MCF 10A (cell line): ENCODE measurements around the gene BRSK1. TPM values are rescaled to one million over a fixed set of nuclear protein-coding genes. Genes with fewer than 3 reads are reported as not detected.
"Not testable (repeated sequence)": the region's sequence is repeated elsewhere in the genome, so short reads cannot be mapped to it uniquely, and the experiment has no call there.

Experiments used
- BruUV-seq: library from RNA; stranded (reverse); fragments of 400-500 nt; replicated peaks from 2 replicates; lab custom pipeline; 2021; lab: Mats Ljungman, UMichigan
- CTCF ChIA-PET: fragments of 300-600 bp; sonication (Branson Sonifier 250); formaldehyde crosslinking; extraction: SDS; loops from one replicate; lab custom pipeline; 2021; ENCODE audit warnings: antibody characterized with exemption, inconsistent platforms; lab: Yijun Ruan, JAX
- POLR2A ChIA-PET: fragments of 300-600, 350-650 bp; sonication (Branson Sonifier 250); formaldehyde crosslinking; extraction: SDS; loops from one replicate; lab custom pipeline; 2020; ENCODE audit warnings: antibody characterized with exemption, inconsistent platforms; lab: Yijun Ruan, JAX
- DNase-seq: peaks from one replicate; pipeline ENCODE4 v3.0.0-alpha.2; 2018; ENCODE audit not compliant: unreplicated experiment
- H3K27ac Mint-ChIP-seq: one replicate; pipeline ENCODE4 v1.8.0; 2022; ENCODE audit warnings: mild to moderate bottlenecking, low read depth, mixed read lengths; ENCODE audit not compliant: unreplicated experiment
- H3K27me3 Mint-ChIP-seq: one replicate; pipeline ENCODE4 v1.8.0; 2022; ENCODE audit warnings: mixed read lengths; ENCODE audit not compliant: insufficient read depth, unreplicated experiment
- H3K36me3 Mint-ChIP-seq: one replicate; pipeline ENCODE4 v1.8.0; 2022; ENCODE audit warnings: mild to moderate bottlenecking, moderate library complexity, mixed read lengths; ENCODE audit not compliant: insufficient read depth, unreplicated experiment
- H3K4me1 Mint-ChIP-seq: one replicate; pipeline ENCODE4 v1.8.0; 2022; ENCODE audit warnings: mixed read lengths; ENCODE audit not compliant: insufficient read depth, unreplicated experiment
- H3K4me3 Mint-ChIP-seq: one replicate; pipeline ENCODE4 v1.8.0; 2022; ENCODE audit warnings: mild to moderate bottlenecking, moderate library complexity, mixed read lengths; ENCODE audit not compliant: unreplicated experiment
- H3K9me3 Mint-ChIP-seq: one replicate; pipeline ENCODE4 v1.8.0; 2022; ENCODE audit warnings: mixed read lengths; ENCODE audit not compliant: unreplicated experiment
- CTCF ChIP-seq: fragments of 200-600 bp; IDR thresholded peaks from one replicate; pipeline ENCODE4 v1.8.0; 2022; ENCODE audit warnings: antibody characterized with exemption, mild to moderate bottlenecking; ENCODE audit not compliant: unreplicated experiment
- intact Hi-C: fragments of 100-400 bp; cut with micrococcal nuclease; formaldehyde crosslinking; loops from 2 replicates; pipeline ENCODE4 v1.14.1; 2022
- total RNA-seq: library from RNA; stranded (reverse); gene quantifications from 2 replicates; pipeline ENCODE4 v1.2.3, GENCODE V29; 2022

The BRSK1 gene
- total RNA-seq, 1 experiment from 2014 or later, result 5.1 TPM

DNA sequence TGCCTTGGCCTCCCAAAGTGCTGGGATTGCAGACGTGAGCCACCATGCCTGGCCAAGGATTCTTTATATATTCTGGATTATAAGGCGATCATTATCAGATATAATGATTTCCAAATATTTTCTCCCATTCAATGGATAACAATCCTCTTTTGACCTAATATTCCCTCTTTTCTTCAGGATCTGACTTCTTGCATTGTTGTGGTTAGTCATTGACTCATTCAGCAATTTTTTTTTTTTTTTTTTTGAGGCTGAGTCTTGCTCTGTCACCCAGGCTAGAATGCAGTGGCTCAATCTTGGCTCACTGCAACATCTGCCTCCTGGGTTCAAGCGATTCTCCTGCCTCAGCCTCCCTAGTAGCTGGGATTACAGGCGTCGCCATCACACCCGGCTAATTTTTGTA is 46.0 kb downstream of the BRSK1 start:
- not testable (repeated sequence) for BruUV-seq

DNA sequence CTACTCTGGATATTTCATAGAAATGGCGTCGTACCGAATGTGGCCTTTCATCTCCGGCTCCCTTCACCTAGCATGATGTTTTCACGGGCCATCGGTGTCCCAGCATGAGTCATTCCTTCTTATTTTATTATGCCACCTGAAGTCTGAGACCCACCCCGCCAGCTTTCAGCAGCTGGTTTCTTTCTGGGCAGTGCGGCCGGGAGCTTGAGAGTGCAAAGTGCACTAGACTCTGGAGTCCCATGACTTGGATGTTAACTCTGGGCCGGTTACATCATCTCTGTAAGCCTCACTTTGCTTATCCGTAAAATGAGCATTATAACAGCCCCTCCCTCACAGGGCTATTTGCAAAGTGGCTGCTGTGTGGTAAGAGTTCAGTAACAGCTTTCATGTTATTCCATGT is 50.1 kb downstream of the BRSK1 start:
- no peaks in the 10 kb centered on the region for H3K9me3 Mint-ChIP-seq
- H3K27ac Mint-ChIP-seq, result no peak overlapping the region
- no peak overlapping the region for H3K4me3 Mint-ChIP-seq
- DNase-seq, result no peak
- ChIA-PET CTCF (interaction anchor here (4.0 kb wide), 1 partner anchor 32 kb away, joined by 38 read pairs; no protein-coding TSS in a partner anchor), POLR2A (no interaction called here)
- no TSS peak for BruUV-seq
- H3K36me3 Mint-ChIP-seq, result peaks cover 8% of the 10 kb centered on the region
- H3K4me1 Mint-ChIP-seq, result peaks cover 22% of the 10 kb centered on the region
- no peak for TF ChIP-seq CTCF
- H3K27me3 Mint-ChIP-seq, result no peaks in the 10 kb centered on the region
- intact Hi-C loops, result no loop called here

More for the DNA sequence above, 46.0 kb downstream of the BRSK1 start:
- CTCF ChIA-PET, result interaction anchor here (0.6 to 1.4 kb wide), 3 partner anchors 9 to 37 kb away, joined by 4 to 7 read pairs (median 5); no protein-coding TSS in a partner anchor
- intact Hi-C loops, H3K9me3 Mint-ChIP-seq, H3K27me3 Mint-ChIP-seq, H3K27ac Mint-ChIP-seq, H3K4me3 Mint-ChIP-seq, H3K4me1 Mint-ChIP-seq: not testable (repeated sequence)
- DNase-seq, result peak; percentile 39
- H3K36me3 Mint-ChIP-seq, result peaks cover 10% of the 10 kb centered on the region
- POLR2A ChIA-PET, result interaction anchor here (1.6 kb wide), 1 partner anchor 9 kb away, joined by 3 read pairs; no protein-coding TSS in a partner anchor

- no peak for TF ChIP-seq CTCF
- ChIA-PET POLR2A (interaction anchor here (0.6 to 5.1 kb wide), 14 partner anchors 8 to 319 kb away, joined by 3 to 98 read pairs (median 3); partner anchors contain the start of genes HSPBP1, PPP6R1, RPL28 and TMEM150B), CTCF (interaction anchor here (0.7 to 3.5 kb wide), 5 partner anchors 34 to 317 kb away, joined by 3 to 36 read pairs (median 3); no protein-coding TSS in a partner anchor)
- Mint-ChIP-seq H3K4me1 (peaks cover 28% of the 10 kb centered on the region), H3K4me3 (peak overlapping the region; percentile 9), H3K36me3 (peaks cover 16% of the 10 kb centered on the region), H3K9me3 (no peaks in the 10 kb centered on the region), H3K27me3 (no peaks in the 10 kb centered on the region), H3K27ac (peak overlapping the region; percentile 94)
- intact Hi-C loops, result no loop called here
- BruUV-seq, result no TSS peak
- DNase-seq, result peak; percentile 93
Observed at GRCh38 chr19:55336101-55336500, 52.3 kb downstream of the BRSK1 start.

DNA sequence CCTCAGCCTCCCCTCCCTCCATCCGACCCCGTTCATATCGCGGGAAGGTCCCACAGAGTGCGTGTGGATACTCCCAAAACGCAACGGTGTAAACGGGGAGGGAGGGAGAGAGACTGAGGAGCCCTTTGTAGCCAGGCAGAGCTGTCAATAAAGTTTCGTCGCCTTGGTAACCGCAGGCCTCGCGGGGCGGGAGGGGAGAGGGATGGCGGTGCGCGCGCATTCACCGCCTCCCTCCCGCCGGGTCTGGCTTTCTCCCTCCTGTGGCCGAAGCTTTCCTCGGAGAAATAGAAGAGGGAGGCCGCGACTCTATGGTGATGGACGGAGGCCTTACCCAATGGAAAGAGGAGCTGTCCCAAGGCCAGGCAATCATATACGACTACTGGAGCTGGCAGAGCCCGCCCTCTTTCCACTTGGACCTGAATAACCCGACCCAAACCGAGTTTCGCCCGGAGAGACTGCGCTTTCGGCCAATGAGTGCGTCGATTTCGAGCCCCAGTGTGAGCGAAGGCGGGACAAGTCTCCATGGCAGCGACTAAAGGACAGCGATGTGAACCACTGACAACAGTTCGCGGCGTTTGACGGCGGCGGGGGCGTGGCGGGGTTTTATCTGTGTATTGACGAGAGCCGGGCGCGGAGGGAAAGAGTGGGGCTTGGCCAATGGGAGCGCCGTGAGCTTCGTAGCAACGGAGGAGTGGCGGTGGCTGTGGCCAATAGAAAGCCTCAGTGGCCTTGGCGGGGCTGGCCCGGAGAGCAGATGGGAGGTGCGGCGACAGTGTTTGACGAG is 55.5 kb downstream of the BRSK1 start, which contains the start of gene KMT5C:
TSS of gene KMT5C (plus strand) at position 772 of the 784 bp plus-strand sequence. CDS start 2,061 bp downstream, outside the sequence.
- H3K36me3 Mint-ChIP-seq, result peaks cover 29% of the 10 kb centered on the region
- no peaks in the 10 kb centered on the region for H3K27me3 Mint-ChIP-seq
- H3K27ac Mint-ChIP-seq, result peak within 1 kb of the TSS; percentile 100
- TF ChIP-seq CTCF, result no peak
- POLR2A ChIA-PET, result interaction anchor here (0.6 to 5.1 kb wide), 44 partner anchors 10 to 316 kb away, joined by 3 to 98 read pairs (median 4); partner anchors contain the start of genes DNAAF3, FIZ1, HSPBP1 and IL11
- peak; percentile 100 for DNase-seq
- CTCF ChIA-PET, result interaction anchor here (0.5 to 3.5 kb wide), 17 partner anchors 10 to 198 kb away, joined by 3 to 36 read pairs (median 4); no protein-coding TSS in a partner anchor
- H3K4me3 Mint-ChIP-seq, result peak within 1 kb of the TSS; percentile 80
- H3K4me1 Mint-ChIP-seq, result peaks cover 33% of the 10 kb centered on the region
- H3K9me3 Mint-ChIP-seq, result no peaks in the 10 kb centered on the region
- BruUV-seq, result no TSS peak
- intact Hi-C loops, result loop anchor here (1.0 to 2.0 kb wide), 3 partner anchors 14 to 46 kb away; partner anchors contain the start of gene RPL28
